Coronary artery (tissue), 2 donors: ENCODE measurements around the gene ISLR2.
"Not testable (repeated sequence)": the region's sequence is repeated elsewhere in the genome, so short reads cannot be mapped to it uniquely, and the experiment has no call there.

Experiments used
- DNase-seq: peaks from one replicate; pipeline ENCODE4 v3.0.0-alpha.2; 2017; ENCODE audit warnings: low spot score
- H3K27ac ChIP-seq, 2 donors: fragments of 200-600 bp; sonication (generic); one replicate each; pipeline ENCODE4 v1.5.1; 2016 to 2019
- H3K4me3 ChIP-seq: fragments of 200-600 bp; sonication (generic); 2 replicates; pipeline ENCODE4 v1.5.1; 2016; ENCODE audit warnings: mild to moderate bottlenecking, moderate library complexity
- CTCF ChIP-seq: fragments of 200-600 bp; sonication (generic); IDR thresholded peaks from one replicate; pipeline ENCODE4 v1.5.1; 2019; ENCODE audit warnings: antibody characterized with exemption

ISLR2 gene

DNA sequence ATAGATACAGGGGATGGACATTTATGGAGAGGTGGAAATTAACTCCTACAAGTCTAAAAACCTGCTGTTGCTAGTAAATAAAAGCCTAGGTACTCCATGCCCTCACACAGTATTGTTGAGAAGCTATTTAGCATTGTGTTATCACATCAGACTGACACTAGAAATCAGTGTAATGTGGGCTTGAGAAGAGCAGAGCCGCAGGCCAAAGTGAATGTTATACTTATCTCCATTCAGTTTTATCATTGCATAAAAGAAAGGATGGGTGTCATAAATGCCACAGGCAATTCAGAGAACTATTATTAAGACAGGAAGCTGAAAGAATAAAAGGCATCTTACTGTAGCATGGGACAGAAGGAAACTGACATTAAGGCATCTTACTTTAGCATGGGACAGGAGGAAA lies 29.4 kb downstream of the ISLR2 start:
- TF ChIP-seq CTCF = no peak
- no peak overlapping the region for H3K4me3 ChIP-seq
- no peak for DNase-seq
- H3K27ac ChIP-seq = peak overlapping the region in 1 of 2 donors; percentile 22

DNA sequence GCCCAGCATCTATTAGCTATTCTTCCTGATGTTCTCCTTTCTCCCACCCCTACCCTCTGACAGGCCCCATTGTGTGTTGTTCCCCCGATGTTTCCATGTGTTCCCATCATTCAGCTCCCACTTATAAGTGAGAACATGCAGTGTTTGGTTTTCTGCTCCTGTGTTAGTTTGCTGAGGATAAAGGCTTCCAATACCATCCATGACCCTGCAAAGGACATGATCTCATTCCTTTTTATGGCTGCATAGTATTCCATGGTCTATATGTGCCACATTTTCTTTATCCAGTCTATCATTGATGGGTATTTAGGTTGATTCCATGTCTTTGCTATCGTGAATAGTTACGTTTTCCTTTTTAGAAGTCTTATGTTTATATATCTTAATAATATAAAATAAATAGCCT lies 30.0 kb downstream of the ISLR2 start:
- H3K4me3 ChIP-seq, H3K27ac ChIP-seq, DNase-seq: not testable (repeated sequence)

DNA sequence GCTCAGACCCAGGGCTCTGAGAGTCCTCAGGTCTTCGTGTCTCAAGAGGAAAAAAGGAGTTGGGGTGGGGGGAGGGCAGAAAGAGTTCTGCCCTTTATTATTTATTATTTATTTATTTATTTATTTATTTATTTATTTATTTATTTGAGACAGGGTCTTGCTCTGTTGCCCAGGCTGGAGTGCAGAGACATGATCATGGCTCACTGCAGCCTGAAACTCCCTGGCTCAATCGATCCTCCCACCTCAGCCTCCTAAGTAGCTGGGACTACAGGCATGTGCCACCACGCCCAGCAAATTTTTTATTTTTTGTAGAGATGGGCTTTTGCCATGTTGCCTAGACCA lies 31.8 kb downstream of the ISLR2 start:
- DNase-seq, H3K4me3 ChIP-seq: not testable (repeated sequence)

DNA sequence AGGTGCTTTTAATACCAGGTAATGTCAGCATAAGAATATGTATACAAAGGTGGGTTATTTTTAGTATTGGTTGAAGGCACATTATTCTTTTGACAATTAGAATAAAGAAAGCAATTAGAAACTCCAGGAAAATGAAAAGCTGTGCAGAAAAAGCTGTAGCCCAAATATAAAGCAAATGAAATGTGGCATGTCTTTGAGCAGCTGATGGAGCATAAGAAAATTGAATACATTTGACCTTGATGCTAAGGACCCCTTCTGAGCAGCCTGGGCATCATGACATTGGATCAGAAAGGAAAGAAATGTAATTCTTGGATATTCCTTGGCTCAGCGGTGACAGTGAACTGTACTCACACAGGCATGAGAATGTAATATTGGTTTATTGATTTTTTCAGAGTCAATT lies 35.1 kb downstream of the ISLR2 start:
- Histone ChIP-seq H3K27ac (no peak overlapping the region), H3K4me3 (no peak overlapping the region)
- DNase-seq = no peak
- TF ChIP-seq CTCF = no peak

More for the DNA sequence above, 31.8 kb downstream of the ISLR2 start:
- not testable (repeated sequence) for H3K27ac ChIP-seq

DNA sequence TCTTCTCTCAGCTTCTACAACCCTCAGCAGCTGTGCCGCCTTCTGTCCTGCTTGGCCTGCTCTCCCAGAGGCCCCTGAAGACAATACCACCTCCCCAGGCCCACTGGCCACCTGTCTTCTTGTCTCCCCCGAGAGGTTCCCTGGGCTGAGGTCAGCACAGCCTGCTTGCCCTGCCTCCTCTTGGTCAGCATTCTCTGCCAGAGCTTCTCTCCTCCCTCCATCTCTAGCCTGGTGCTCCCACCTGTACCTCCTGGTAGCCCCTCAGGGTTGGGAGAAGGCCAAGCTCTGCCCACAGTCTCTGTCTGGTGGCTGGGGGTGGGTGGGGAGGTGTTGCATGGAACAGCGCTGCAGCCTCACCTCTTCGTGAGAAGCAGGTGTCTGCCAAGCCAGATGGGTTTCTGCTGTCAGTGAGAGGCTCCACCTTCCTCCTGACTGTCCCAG lies 37.5 kb downstream of the ISLR2 start:
- no peak overlapping the region for H3K27ac ChIP-seq
- no peak overlapping the region for H3K4me3 ChIP-seq
- no peak for TF ChIP-seq CTCF
- DNase-seq = no peak

DNA sequence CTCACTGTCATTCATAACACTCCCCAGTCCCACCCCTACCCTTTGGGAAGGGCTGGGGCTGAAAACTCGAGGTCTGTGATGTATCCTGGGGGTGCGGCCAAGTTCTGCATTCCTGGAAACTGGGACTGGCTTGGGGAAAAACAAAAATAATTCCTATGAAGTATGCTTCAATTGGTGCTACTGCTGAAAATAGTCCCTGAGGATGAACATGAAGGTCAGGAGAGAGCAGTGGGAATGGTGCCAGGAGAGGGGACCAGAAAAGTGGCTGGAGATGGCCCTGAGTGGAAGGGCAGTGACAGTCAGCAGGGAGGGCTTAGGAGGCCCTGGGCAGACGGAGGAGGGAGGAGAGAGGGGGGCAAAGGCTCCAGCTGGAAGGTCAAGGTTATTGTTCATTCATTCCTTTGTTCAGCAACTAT lies 38.3 kb downstream of the ISLR2 start:
- TF ChIP-seq CTCF = no peak
- no peak for DNase-seq
- no peak overlapping the region for H3K4me3 ChIP-seq
- peak overlapping the region in 1 of 2 donors; percentile 42 for H3K27ac ChIP-seq

- TF ChIP-seq CTCF = no peak
- Histone ChIP-seq H3K4me3 (no peak overlapping the region), H3K27ac (no peak overlapping the region)
- peak; percentile 64 for DNase-seq
These were observed 39.9 kb downstream of the ISLR2 start for GRCh38 chr15:74170071-74170844.

DNA sequence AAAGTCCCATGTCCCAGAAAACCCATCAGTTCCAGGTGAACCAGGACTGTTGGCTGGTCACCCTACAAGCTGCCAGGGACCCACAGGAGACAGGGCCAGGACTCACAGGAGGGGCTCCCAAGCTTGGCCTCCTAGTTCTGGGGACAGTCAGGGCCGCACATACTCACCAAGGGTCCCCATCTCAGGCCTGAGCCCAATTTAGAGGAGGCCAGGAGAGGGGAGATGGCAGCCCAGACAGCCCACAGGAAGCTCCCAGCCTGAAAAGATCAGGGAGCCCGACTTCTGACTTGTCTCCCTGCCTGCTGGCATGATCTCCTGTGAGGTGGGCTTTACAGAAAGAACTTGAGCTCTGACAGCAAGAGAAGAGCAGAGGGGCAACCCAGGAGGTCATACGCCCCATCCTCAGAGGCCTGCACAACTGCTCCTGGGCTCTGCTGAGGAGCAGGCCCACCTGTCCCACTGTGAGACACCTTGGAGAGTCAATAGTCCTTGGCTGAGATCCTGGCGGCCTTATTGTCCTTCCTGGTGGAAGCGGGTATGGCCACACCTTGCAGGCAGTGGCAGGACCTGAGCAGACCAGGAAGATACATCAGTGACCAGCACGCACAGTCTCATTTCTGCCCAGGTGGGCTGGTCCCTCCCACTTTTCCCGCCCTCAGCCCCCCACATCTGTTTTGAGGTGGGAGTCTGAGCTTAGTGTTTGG lies 40.6 kb downstream of the ISLR2 start:
- DNase-seq = peak; percentile 64
- Histone ChIP-seq H3K4me3 (no peak overlapping the region), H3K27ac (no peak overlapping the region)
- TF ChIP-seq CTCF = no peak
